Measurements from ENCODE around the gene EML1. TPM values are rescaled to one million over a fixed set of nuclear protein-coding genes. Genes with fewer than 3 reads are reported as not detected.

Gene EML1
- total RNA-seq, 2 experiments from 2014 or later = not detected

DNA sequence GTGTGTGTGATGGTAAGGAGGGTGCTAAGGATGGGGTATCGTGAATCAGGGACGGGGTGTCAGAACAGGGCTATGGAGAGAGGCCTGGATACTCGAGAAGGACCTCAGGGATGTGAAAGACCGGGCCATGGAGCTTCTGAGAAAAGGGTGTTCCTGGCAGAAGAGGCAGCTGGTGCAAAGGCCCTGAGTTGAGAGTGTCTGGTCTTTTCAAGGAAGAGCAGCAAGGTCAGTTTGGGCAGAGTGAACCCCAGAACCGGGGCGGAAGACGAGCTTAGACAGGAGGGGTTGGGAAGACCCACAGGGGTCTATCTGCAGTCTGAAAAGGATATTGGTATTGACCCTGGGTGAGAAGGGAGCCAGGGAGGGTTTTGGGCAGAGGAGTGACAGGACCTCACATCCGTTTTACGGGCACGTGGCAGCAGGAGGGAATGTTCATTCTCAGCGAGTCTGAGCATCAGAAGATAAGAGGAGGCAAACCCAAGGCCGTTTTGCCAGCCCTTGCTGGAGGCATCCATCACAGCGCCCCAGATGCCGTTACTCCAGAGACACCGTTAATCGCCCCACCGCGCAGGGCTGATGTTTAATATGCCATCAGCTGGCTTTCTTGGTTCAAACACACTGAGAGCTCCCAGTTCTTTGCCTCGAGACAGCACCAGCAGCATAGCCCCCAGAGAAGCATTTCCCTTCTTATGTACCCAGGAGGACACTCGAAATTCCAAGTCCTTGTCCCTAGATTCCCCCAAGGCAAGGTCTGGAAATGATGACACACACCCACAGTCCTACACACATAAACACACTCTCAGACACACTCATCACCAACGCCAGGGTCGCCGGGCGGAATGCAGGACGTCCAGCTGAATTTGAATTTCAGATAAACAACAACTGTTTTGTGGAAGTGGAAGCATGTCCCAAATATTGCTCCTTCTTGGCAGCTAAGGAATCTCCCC, 41.4 kb upstream of the EML1 start:
- BruUV-seq (replicated peaks) = no TSS peak
- no peaks in the 10 kb centered on the region for H3K36me3 ChIP-seq (ENCODE audit: insufficient read depth, low read length)
- no peak for DNase-seq (ENCODE audit: low spot score)
- peaks cover 6% of the 10 kb centered on the region for H3K4me1 ChIP-seq (ENCODE audit: insufficient read depth, low read length, poor library complexity, severe bottlenecking)
- H3K4me2 ChIP-seq (ENCODE audit: low read length) = no peak overlapping the region
- ChIA-PET POLR2A (no interaction called here), CTCF (ENCODE audit: unreplicated experiment) (interaction anchor here (0.7 kb wide), 1 partner anchor 25 kb away, joined by 3 read pairs; no protein-coding TSS in a partner anchor)
- no peak overlapping the region for H3K4me3 ChIP-seq (ENCODE audit: low read depth, low read length, poor library complexity, severe bottlenecking)
- H3K9me3 ChIP-seq (ENCODE audit: low read length) = no peaks in the 10 kb centered on the region
- no peaks in the 10 kb centered on the region for H4K20me1 ChIP-seq (ENCODE audit: insufficient read depth, low read length)
- no peaks in the 10 kb centered on the region for H3K9me2 ChIP-seq (ENCODE audit: insufficient read depth, low read length)
- intact Hi-C loops (cut with micrococcal nuclease; ENCODE audit: unreplicated experiment) = no loop called here
- TF ChIP-seq, protein P1, sequence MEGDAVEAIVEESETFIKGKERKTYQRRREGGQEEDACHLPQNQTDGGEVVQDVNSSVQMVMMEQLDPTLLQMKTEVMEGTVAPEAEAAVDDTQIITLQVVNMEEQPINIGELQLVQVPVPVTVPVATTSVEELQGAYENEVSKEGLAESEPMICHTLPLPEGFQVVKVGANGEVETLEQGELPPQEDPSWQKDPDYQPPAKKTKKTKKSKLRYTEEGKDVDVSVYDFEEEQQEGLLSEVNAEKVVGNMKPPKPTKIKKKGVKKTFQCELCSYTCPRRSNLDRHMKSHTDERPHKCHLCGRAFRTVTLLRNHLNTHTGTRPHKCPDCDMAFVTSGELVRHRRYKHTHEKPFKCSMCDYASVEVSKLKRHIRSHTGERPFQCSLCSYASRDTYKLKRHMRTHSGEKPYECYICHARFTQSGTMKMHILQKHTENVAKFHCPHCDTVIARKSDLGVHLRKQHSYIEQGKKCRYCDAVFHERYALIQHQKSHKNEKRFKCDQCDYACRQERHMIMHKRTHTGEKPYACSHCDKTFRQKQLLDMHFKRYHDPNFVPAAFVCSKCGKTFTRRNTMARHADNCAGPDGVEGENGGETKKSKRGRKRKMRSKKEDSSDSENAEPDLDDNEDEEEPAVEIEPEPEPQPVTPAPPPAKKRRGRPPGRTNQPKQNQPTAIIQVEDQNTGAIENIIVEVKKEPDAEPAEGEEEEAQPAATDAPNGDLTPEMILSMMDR (conservative IDR thresholded peaks at IDR 0.05; ENCODE audit: low read length) = no peak
- TF ChIP-seq EZH2phosphoT487 (IDR thresholded peaks at IDR 0.05; ENCODE audit: borderline replicate concordance, low read depth, low read length) = no peak
- no peak overlapping the region for H2AFZ ChIP-seq (ENCODE audit: low read length)
- H3K79me2 ChIP-seq (ENCODE audit: insufficient read depth, low read depth, low read length) = no peaks in the 10 kb centered on the region
- no peak overlapping the region for H3K27ac ChIP-seq (ENCODE audit: low read depth, low read length, poor library complexity, severe bottlenecking)

DNA sequence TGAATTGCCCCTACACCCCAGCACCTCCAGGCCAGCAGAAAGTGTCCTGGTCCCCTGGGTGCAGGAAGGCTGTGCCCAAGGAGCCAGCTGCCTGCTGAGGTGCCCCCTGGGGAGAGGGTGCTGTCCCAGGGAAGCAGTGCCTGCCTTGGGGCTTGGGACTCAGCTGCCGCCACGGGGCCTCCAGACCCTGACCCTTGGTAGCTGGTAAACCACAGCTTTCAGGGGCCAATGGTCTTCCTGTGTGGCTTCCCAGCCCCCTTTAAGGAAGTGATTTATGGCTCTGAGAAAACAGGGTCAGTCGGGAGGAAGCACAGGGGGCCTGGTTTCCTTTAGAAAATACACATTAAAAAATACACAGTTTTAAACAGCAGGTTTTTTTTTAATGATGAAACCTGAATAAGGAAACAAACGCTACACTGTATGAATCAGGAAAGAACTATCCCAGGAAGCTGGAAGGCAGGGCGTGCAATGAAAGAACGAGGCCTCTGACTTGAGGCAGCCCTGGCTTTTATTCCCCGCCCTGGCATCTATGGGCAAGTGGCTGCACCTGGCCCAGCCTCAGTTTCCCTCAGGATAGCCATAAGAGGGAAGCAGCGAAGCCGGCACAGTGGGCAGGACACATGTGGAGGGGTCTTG, 40.6 kb upstream of the EML1 start:
- H3K27ac ChIP-seq (ENCODE audit: low read depth, low read length, poor library complexity, severe bottlenecking) = no peak overlapping the region
- no peaks in the 10 kb centered on the region for H3K9me3 ChIP-seq (ENCODE audit: low read length)
- ChIA-PET CTCF (ENCODE audit: unreplicated experiment) (no interaction called here), POLR2A (no interaction called here)
- H3K4me1 ChIP-seq (ENCODE audit: insufficient read depth, low read length, poor library complexity, severe bottlenecking) = peaks cover 6% of the 10 kb centered on the region
- no peaks in the 10 kb centered on the region for H3K9me2 ChIP-seq (ENCODE audit: insufficient read depth, low read length)
- no peaks in the 10 kb centered on the region for H3K79me2 ChIP-seq (ENCODE audit: insufficient read depth, low read depth, low read length)
- no TSS peak for BruUV-seq (replicated peaks)
- intact Hi-C loops (cut with micrococcal nuclease; ENCODE audit: unreplicated experiment) = no loop called here
- TF ChIP-seq EZH2phosphoT487 (IDR thresholded peaks at IDR 0.05; ENCODE audit: borderline replicate concordance, low read depth, low read length) = no peak
- TF ChIP-seq, protein P1 (conservative IDR thresholded peaks at IDR 0.05; ENCODE audit: low read length) = no peak
- H3K36me3 ChIP-seq (ENCODE audit: insufficient read depth, low read length) = no peaks in the 10 kb centered on the region
- no peak overlapping the region for H3K4me2 ChIP-seq (ENCODE audit: low read length)
- H2AFZ ChIP-seq (ENCODE audit: low read length) = no peak overlapping the region
- H4K20me1 ChIP-seq (ENCODE audit: insufficient read depth, low read length) = no peaks in the 10 kb centered on the region
- no peak overlapping the region for H3K4me3 ChIP-seq (ENCODE audit: low read depth, low read length, poor library complexity, severe bottlenecking)
- no peak for DNase-seq (ENCODE audit: low spot score)
